Epithelial cell of proximal tubule (primary cell): ENCODE results near the gene SULT6B1. TPM values are rescaled to one million over a fixed set of nuclear protein-coding genes. Genes with fewer than 3 reads are reported as not detected.

ENCODE experiments used
- DNase-seq: peaks from one replicate; pipeline ENCODE4 v3.0.0-alpha.2; 2011; ENCODE audit warnings: low read depth
- H3K4me3 ChIP-seq: 2 replicates; pipeline ENCODE4 v1.5.1; 2011; ENCODE audit warnings: low read depth, mild to moderate bottlenecking, low read length
- CTCF ChIP-seq: conservative IDR thresholded peaks from 2 replicates; pipeline ENCODE4 v1.5.1; 2012; ENCODE audit warnings: low read depth, mild to moderate bottlenecking, low read length
- total RNA-seq: library from RNA; depleted of rRNA; stranded (reverse); fragments of >200 nt; gene quantifications from 2 replicates; pipeline ENCODE4 v1.2.3, GENCODE V29; 2015

SULT6B1 gene
- total RNA-seq, 1 donor from 2014 or later = not detected

GRCh38 chr2:37180640-37181039, 7.8 kb downstream of the SULT6B1 start:
- no peak overlapping the region for H3K4me3 ChIP-seq
- DNase-seq = no peak
- TF ChIP-seq CTCF = no peak

- no peak for DNase-seq
- no peak overlapping the region for H3K4me3 ChIP-seq
- TF ChIP-seq CTCF = peak; percentile 7
Observed at GRCh38 chr2:37180006-37180639, 8.3 kb downstream of the SULT6B1 start.

GRCh38 chr2:37173741-37174140, 14.7 kb downstream of the SULT6B1 start:
- no peak overlapping the region for H3K4me3 ChIP-seq
- DNase-seq = no peak
- TF ChIP-seq CTCF = no peak

GRCh38 chr2:37171624-37171950, 16.9 kb downstream of the SULT6B1 start:
- no peak for DNase-seq
- no peak overlapping the region for H3K4me3 ChIP-seq
- no peak for TF ChIP-seq CTCF

GRCh38 chr2:37168217-37168981, 20.1 kb downstream of the SULT6B1 start:
- H3K4me3 ChIP-seq = no peak overlapping the region
- peak; percentile 81 for TF ChIP-seq CTCF
- DNase-seq = no peak

- TF ChIP-seq CTCF = no peak
- DNase-seq = no peak
- H3K4me3 ChIP-seq = no peak overlapping the region
Observed at GRCh38 chr2:37167636-37168180, 20.8 kb downstream of the SULT6B1 start.
